Dermis blood vessel endothelial cell (primary cell): ENCODE measurements around the gene DUSP18. TPM values are rescaled to one million over a fixed set of nuclear protein-coding genes. Genes with fewer than 3 reads are reported as not detected.
"Not testable (repeated sequence)": the region's sequence is repeated elsewhere in the genome, so short reads cannot be mapped to it uniquely, and the experiment has no call there.

ENCODE experiments used
- DNase-seq: peaks from one replicate; pipeline ENCODE4 v3.0.0; 2010
- total RNA-seq: library from RNA; depleted of rRNA; stranded (reverse); fragments of >200 nt; gene quantifications from 2 replicates; pipeline ENCODE4 v1.2.3, GENCODE V29; 2014

DUSP18 gene
- total RNA-seq, 1 donor from 2014 or later, result 14.0 TPM

GRCh38 chr22:30676565-30676964, 8.9 kb upstream of the DUSP18 start:
- not testable (repeated sequence) for DNase-seq

- DNase-seq, result no peak
Observed at GRCh38 chr22:30675436-30675835, 7.8 kb upstream of the DUSP18 start.

- DNase-seq, result no peak
Observed at GRCh38 chr22:30674482-30674881, 6.8 kb upstream of the DUSP18 start.

GRCh38 chr22:30673136-30673535, 5.5 kb upstream of the DUSP18 start:
- DNase-seq, result no peak

- no peak for DNase-seq
Observed at GRCh38 chr22:30671071-30671470, 3.4 kb upstream of the DUSP18 start.

GRCh38 chr22:30668386-30668710, 673 bp upstream of the DUSP18 start:
- DNase-seq, result no peak

GRCh38 chr22:30667107-30667493, 575 bp downstream of the DUSP18 start:
- peak; percentile 23 for DNase-seq

- no peak for DNase-seq
Observed at GRCh38 chr22:30665786-30666185, 1.9 kb downstream of the DUSP18 start.

GRCh38 chr22:30665266-30665665, 2.4 kb downstream of the DUSP18 start:
- no peak for DNase-seq

- DNase-seq, result no peak
Observed at GRCh38 chr22:30664798-30665197, 2.9 kb downstream of the DUSP18 start.

- no peak for DNase-seq
Observed at GRCh38 chr22:30662040-30662439, 5.6 kb downstream of the DUSP18 start.

- no peak for DNase-seq
Observed at GRCh38 chr22:30655532-30655931, 12.1 kb downstream of the DUSP18 start.

- DNase-seq, result no peak
Observed at GRCh38 chr22:30654361-30654760, 13.3 kb downstream of the DUSP18 start.

- DNase-seq, result no peak
Observed at GRCh38 chr22:30652852-30653251, 14.8 kb downstream of the DUSP18 start.

- peak; percentile 75 for DNase-seq
Observed at GRCh38 chr22:30650508-30651116, 17.1 kb downstream of the DUSP18 start.

- peak; percentile 88 for DNase-seq
Observed at GRCh38 chr22:30649430-30650007, 18.2 kb downstream of the DUSP18 start.

GRCh38 chr22:30648825-30649224, 18.9 kb downstream of the DUSP18 start:
- DNase-seq, result no peak

GRCh38 chr22:30647536-30647935, 20.1 kb downstream of the DUSP18 start:
- no peak for DNase-seq

- DNase-seq, result no peak
Observed at GRCh38 chr22:30646518-30647160, 21.0 kb downstream of the DUSP18 start.

- DNase-seq, result no peak
Observed at GRCh38 chr22:30643055-30643875, 24.4 kb downstream of the DUSP18 start.

GRCh38 chr22:30640839-30641430, 26.7 kb downstream of the DUSP18 start:
- DNase-seq, result no peak

GRCh38 chr22:30640361-30640760, 27.3 kb downstream of the DUSP18 start:
- no peak for DNase-seq

GRCh38 chr22:30637701-30638114, 30.0 kb downstream of the DUSP18 start:
- DNase-seq, result peak; percentile 21
